ENCODE measurements around the gene ABCC4. TPM values are rescaled to one million over a fixed set of nuclear protein-coding genes. Genes with fewer than 3 reads are reported as not detected.

The ABCC4 gene
- total RNA-seq, 1 donor from 2014 or later: 4.9 TPM

- DNase-seq: no peak
- TF ChIP-seq CTCF (IDR thresholded peaks at IDR 0.05; ENCODE audit: borderline replicate concordance): no peak
- Histone ChIP-seq H3K27ac (replicated peaks) (no peak overlapping the region), H3K9me3 (replicated peaks) (no peaks in the 10 kb centered on the region), H3K27me3 (ENCODE audit: low read depth) (no peaks in the 10 kb centered on the region), H3K36me3 (peaks cover 6% of the 10 kb centered on the region), H3K4me3 (no peak overlapping the region), H3K4me1 (no peaks in the 10 kb centered on the region)
- intact Hi-C loops (cut with micrococcal nuclease): no loop called here
Measured at GRCh38 chr13:95124959-95125358, 176.3 kb downstream of the ABCC4 start.

GRCh38 chr13:95123726-95124125 lies 177.5 kb downstream of the ABCC4 start:
- no peak for TF ChIP-seq CTCF (IDR thresholded peaks at IDR 0.05; ENCODE audit: borderline replicate concordance)
- intact Hi-C loops (cut with micrococcal nuclease): no loop called here
- Histone ChIP-seq H3K36me3 (peaks cover 6% of the 10 kb centered on the region), H3K27me3 (ENCODE audit: low read depth) (no peaks in the 10 kb centered on the region), H3K4me1 (no peaks in the 10 kb centered on the region), H3K9me3 (replicated peaks) (no peaks in the 10 kb centered on the region), H3K27ac (replicated peaks) (no peak overlapping the region), H3K4me3 (no peak overlapping the region)
- DNase-seq: no peak

DNA sequence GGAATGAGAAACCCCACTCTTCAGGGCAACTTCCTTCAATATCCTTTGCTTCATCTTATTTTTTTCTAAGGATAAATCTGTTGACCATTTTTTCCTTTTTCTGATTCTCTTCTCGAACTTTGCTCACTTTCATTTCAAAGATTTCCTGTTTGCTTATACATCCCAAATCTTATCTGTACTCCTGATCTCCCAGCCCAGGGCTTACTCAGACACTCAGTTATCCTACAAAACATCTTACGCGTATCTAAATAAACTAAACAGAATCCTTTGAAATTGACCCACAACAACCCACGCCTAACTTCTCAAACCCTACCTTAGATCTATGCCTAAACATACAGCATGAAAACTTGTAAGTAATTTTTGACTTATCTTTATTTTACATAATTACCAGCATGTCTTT lies 179.2 kb downstream of the ABCC4 start:
- intact Hi-C loops (cut with micrococcal nuclease): no loop called here
- Histone ChIP-seq H3K27me3 (ENCODE audit: low read depth) (no peaks in the 10 kb centered on the region), H3K4me3 (no peak overlapping the region), H3K4me1 (no peaks in the 10 kb centered on the region), H3K27ac (replicated peaks) (no peak overlapping the region), H3K9me3 (replicated peaks) (no peaks in the 10 kb centered on the region), H3K36me3 (no peaks in the 10 kb centered on the region)
- no peak for DNase-seq
- no peak for TF ChIP-seq CTCF (IDR thresholded peaks at IDR 0.05; ENCODE audit: borderline replicate concordance)

DNA sequence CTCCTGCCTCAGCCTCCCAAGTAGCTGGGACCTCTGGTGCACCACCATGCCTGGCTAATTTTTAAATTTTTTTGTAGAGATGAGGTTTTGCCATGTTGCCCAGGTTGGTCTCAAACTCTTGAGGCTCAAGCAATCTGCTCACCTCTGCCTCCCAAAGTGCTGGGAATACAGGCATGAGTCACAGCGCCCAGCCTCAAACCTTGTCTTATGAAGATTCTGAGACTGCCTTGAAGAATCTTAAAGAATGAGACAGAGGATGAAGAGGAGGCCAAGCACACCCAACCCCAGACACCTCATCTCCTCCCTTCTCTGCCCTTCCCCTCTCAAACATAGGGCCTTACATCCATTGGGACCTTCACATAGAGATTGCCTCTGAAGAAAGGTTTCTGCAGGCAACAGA lies 179.7 kb downstream of the ABCC4 start:
- no peak for TF ChIP-seq CTCF (IDR thresholded peaks at IDR 0.05; ENCODE audit: borderline replicate concordance)
- no peak overlapping the region for H3K27ac ChIP-seq (replicated peaks)
- no peak overlapping the region for H3K4me3 ChIP-seq
- H3K27me3 ChIP-seq (ENCODE audit: low read depth): no peaks in the 10 kb centered on the region
- H3K9me3 ChIP-seq (replicated peaks): no peaks in the 10 kb centered on the region
- H3K36me3 ChIP-seq: no peaks in the 10 kb centered on the region
- intact Hi-C loops (cut with micrococcal nuclease): no loop called here
- no peaks in the 10 kb centered on the region for H3K4me1 ChIP-seq
- no peak for DNase-seq

GRCh38 chr13:95120650-95121049 lies 180.6 kb downstream of the ABCC4 start:
- Histone ChIP-seq H3K4me1 (no peaks in the 10 kb centered on the region), H3K27ac (replicated peaks) (no peak overlapping the region), H3K36me3 (no peaks in the 10 kb centered on the region), H3K9me3 (replicated peaks) (no peaks in the 10 kb centered on the region), H3K27me3 (ENCODE audit: low read depth) (no peaks in the 10 kb centered on the region), H3K4me3 (no peak overlapping the region)
- intact Hi-C loops (cut with micrococcal nuclease): no loop called here
- no peak for TF ChIP-seq CTCF (IDR thresholded peaks at IDR 0.05; ENCODE audit: borderline replicate concordance)
- no peak for DNase-seq
